Heart left ventricle (tissue), 13 donors: ENCODE data around the gene QSOX1.

Experiments used
- POLR2A ChIP-seq, 2 donors: fragments of 450-650 bp; IDR thresholded peaks; one replicate each; pipeline ENCODE4 v1.6.1; 2017; ENCODE audit warnings: antibody characterized with exemption in 2 of 2, mild to moderate bottlenecking in 2 of 2, moderate library complexity in 2 of 2
- TF ChIP-seq, protein P1 (sequence below), 12 donors: fragments of 200-600 bp; sonication (generic) in 4 of 12; IDR thresholded peaks; one replicate each; pipeline versions ENCODE4 v1.5.0 to v1.8.0; 2018 to 2022; ENCODE audit warnings: antibody characterized with exemption in 12 of 12, mild to moderate bottlenecking in 5 of 12
- donor health status: ischemic (EF 13 %, LVEDD 7.1; RV severe dilation, severe dysfunction).
- donor health status: DM: no; HTN: yes; CAD: no.
- donor health status: DM: no; HTN: no; CAD: no.
- donor health status: ischemic (EF 25% LVEDD 6.9; RV normal size, moderate dysfunction).
- donor health status: ischemic (EF 25% LVEDD 5.7; RV mildly dilated, moderate dysfunction).
- donor health status: ischemic (EF 35%, LVEDD 5.7; RV mildly dilated, moderate dysfunction).
- donor health status: nonischemic (EF 11% LVEDD 7.7; RV severe dilation, severe dysfunction).
- donor health status: DM: yes; HTN: yes; CAD: no.
- donor health status: PGD.
- donor health status: ischemic (EF 29% LVEDD 5.4; RV normal size, mild dysfunction).
- donor health status: nonischemic (EF 23%, LVEDD 6.1; RV moderate dilation, normal function).

DNA sequence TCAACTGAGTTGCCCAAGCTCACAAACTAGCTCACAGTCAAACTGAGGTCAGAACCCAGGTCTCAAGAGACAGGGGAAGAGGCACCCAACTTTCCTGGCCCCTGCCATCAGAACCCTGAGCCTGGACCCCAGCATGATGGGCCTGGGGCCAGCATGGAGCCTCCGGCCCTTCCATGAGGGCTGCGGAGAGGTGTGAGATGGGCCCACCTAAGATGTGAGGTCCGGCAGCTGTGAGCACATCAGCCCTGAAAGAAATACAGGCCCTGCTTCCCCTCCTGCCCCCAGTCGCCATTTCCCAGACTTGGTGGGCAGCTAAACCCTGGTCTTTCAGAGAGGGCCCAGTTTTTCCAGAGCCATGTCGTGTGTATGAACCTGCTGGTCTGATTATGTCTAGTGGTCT, 30.6 kb downstream of the QSOX1 start:
- TF ChIP-seq, protein P1, sequence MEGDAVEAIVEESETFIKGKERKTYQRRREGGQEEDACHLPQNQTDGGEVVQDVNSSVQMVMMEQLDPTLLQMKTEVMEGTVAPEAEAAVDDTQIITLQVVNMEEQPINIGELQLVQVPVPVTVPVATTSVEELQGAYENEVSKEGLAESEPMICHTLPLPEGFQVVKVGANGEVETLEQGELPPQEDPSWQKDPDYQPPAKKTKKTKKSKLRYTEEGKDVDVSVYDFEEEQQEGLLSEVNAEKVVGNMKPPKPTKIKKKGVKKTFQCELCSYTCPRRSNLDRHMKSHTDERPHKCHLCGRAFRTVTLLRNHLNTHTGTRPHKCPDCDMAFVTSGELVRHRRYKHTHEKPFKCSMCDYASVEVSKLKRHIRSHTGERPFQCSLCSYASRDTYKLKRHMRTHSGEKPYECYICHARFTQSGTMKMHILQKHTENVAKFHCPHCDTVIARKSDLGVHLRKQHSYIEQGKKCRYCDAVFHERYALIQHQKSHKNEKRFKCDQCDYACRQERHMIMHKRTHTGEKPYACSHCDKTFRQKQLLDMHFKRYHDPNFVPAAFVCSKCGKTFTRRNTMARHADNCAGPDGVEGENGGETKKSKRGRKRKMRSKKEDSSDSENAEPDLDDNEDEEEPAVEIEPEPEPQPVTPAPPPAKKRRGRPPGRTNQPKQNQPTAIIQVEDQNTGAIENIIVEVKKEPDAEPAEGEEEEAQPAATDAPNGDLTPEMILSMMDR (IDR thresholded peaks at IDR 0.05) = no peak
- no peak for TF ChIP-seq POLR2A (IDR thresholded peaks at IDR 0.05)
